H9 (cell line): ENCODE data around the gene SUMF1. TPM values are rescaled to one million over a fixed set of nuclear protein-coding genes. Genes with fewer than 3 reads are reported as not detected.

Experiments
- DNase-seq: peaks from one replicate; pipeline ENCODE4 v3.0.0-alpha.2; 2017
- H2AFZ ChIP-seq: one replicate; pipeline ENCODE4 v1.6.1; 2013; ENCODE audit warnings: mild to moderate bottlenecking, low read length, control low read depth, moderate library complexity
- H2AK5ac ChIP-seq: 2 replicates; pipeline ENCODE4 v1.6.1; 2013; ENCODE audit warnings: low read length, control low read depth, mixed read lengths; ENCODE audit not compliant: insufficient read length
- H2BK120ac ChIP-seq: one replicate; pipeline ENCODE4 v1.6.1; 2013; ENCODE audit warnings: low read depth, mild to moderate bottlenecking, low read length, control low read depth, inconsistent platforms; ENCODE audit not compliant: poor library complexity, severe bottlenecking
- H2BK12ac ChIP-seq: 2 replicates; pipeline ENCODE4 v1.6.1; 2013; ENCODE audit warnings: low read length, control low read depth, mixed read lengths, low read depth; ENCODE audit not compliant: insufficient read length
- H2BK15ac ChIP-seq: 2 replicates; pipeline ENCODE4 v1.6.1; 2013; ENCODE audit warnings: low read depth, low read length, control low read depth
- H2BK20ac ChIP-seq: one replicate; pipeline ENCODE4 v1.6.1; 2013; ENCODE audit warnings: low read depth, mild to moderate bottlenecking, low read length, control low read depth, inconsistent platforms; ENCODE audit not compliant: poor library complexity, severe bottlenecking
- H2BK5ac ChIP-seq: 2 replicates; pipeline ENCODE4 v1.6.1; 2013; ENCODE audit warnings: low read length, control low read depth, mixed read lengths; ENCODE audit not compliant: insufficient read length
- H3K14ac ChIP-seq: 2 replicates; pipeline ENCODE4 v1.6.1; 2013; ENCODE audit warnings: low read length, control low read depth; ENCODE audit not compliant: insufficient read depth
- H3K18ac ChIP-seq: 2 replicates; pipeline ENCODE4 v1.6.1; 2013; ENCODE audit warnings: low read depth, mild to moderate bottlenecking, mixed read lengths, low read length, control low read depth; ENCODE audit not compliant: insufficient read length
- H3K23ac ChIP-seq: 2 replicates; pipeline ENCODE4 v1.6.1; 2013; ENCODE audit warnings: low read length, control low read depth, mixed read lengths, low read depth; ENCODE audit not compliant: insufficient read length
- H3K23me2 ChIP-seq: 2 replicates; pipeline ENCODE4 v1.6.1; 2013; ENCODE audit warnings: low read depth, mild to moderate bottlenecking, mixed read lengths, low read length, control low read depth; ENCODE audit not compliant: insufficient read length, poor library complexity, severe bottlenecking
- H3K27ac ChIP-seq: 2 replicates; pipeline ENCODE4 v1.5.1; 2013; ENCODE audit warnings: low read length, control low read depth, mixed read lengths, low read depth; ENCODE audit not compliant: insufficient read length
- H3K27me3 ChIP-seq: 2 replicates; pipeline ENCODE4 v1.6.1; 2013; ENCODE audit warnings: low read length, control low read depth, inconsistent platforms; ENCODE audit not compliant: insufficient read depth
- H3K4ac ChIP-seq: 2 replicates; pipeline ENCODE4 v1.6.1; 2013; ENCODE audit warnings: low read depth, mild to moderate bottlenecking, control low read depth, inconsistent platforms, low read length, moderate library complexity
- H3K4me1 ChIP-seq: 2 replicates; pipeline ENCODE4 v1.6.1; 2013; ENCODE audit warnings: low read length, control low read depth, inconsistent platforms; ENCODE audit not compliant: insufficient read depth
- H3K4me2 ChIP-seq: 2 replicates; pipeline ENCODE4 v1.6.1; 2013; ENCODE audit warnings: low read length, control low read depth, mixed read lengths; ENCODE audit not compliant: insufficient read length, insufficient read depth
- H3K56ac ChIP-seq: 2 replicates; pipeline ENCODE4 v1.6.1; 2013; ENCODE audit warnings: low read depth, mild to moderate bottlenecking, mixed read lengths, low read length, control low read depth; ENCODE audit not compliant: insufficient read length
- H3K79me1 ChIP-seq: 2 replicates; pipeline ENCODE4 v1.6.1; 2013; ENCODE audit warnings: low read depth, mild to moderate bottlenecking, moderate library complexity, low read length, control low read depth, inconsistent platforms; ENCODE audit not compliant: insufficient read depth, poor library complexity, severe bottlenecking
- H3K79me2 ChIP-seq: 2 replicates; pipeline ENCODE4 v1.6.1; 2013; ENCODE audit warnings: low read length, control low read depth, inconsistent platforms; ENCODE audit not compliant: insufficient read depth
- H3K9ac ChIP-seq: 2 replicates; pipeline ENCODE4 v1.6.1; 2013; ENCODE audit warnings: low read length, control low read depth, mixed read lengths; ENCODE audit not compliant: insufficient read length; ENCODE audit errors: extremely low read depth
- H3K9me3 ChIP-seq: one replicate; pipeline ENCODE4 v1.6.1; 2013; ENCODE audit warnings: low read depth, low read length, inconsistent platforms; ENCODE audit not compliant: control insufficient read depth
- H3T11ph ChIP-seq: one replicate; pipeline ENCODE4 v1.6.1; 2013; ENCODE audit warnings: mild to moderate bottlenecking, low read length, control low read depth, inconsistent platforms
- H4K20me1 ChIP-seq: one replicate; pipeline ENCODE4 v1.6.1; 2013; ENCODE audit not compliant: control insufficient read depth, insufficient read length, insufficient read depth
- H4K5ac ChIP-seq: 2 replicates; pipeline ENCODE4 v1.6.1; 2013; ENCODE audit warnings: low read depth, mild to moderate bottlenecking, mixed read lengths, low read length, control low read depth; ENCODE audit not compliant: insufficient read length
- H4K8ac ChIP-seq: replicated peaks from 2 replicates; pipeline ENCODE4 v1.6.1; 2013; ENCODE audit warnings: low read length, control low read depth, mixed read lengths, low read depth; ENCODE audit not compliant: insufficient read length
- H4K91ac ChIP-seq: 2 replicates; pipeline ENCODE4 v1.6.1; 2013; ENCODE audit warnings: low read depth, mild to moderate bottlenecking, moderate library complexity, mixed read lengths, low read length, control low read depth; ENCODE audit not compliant: insufficient read length
- H3K27ac Mint-ChIP-seq, 3 experiments: 2 replicates in 2 of 3; 3 replicates in 1 of 3; pipeline ENCODE4 v1.8.0; 2020 to 2021; ENCODE audit warnings: mixed read lengths in 3 of 3, mild to moderate bottlenecking in 1 of 3, moderate library complexity in 1 of 3
- H3K27me3 Mint-ChIP-seq: 2 replicates; pipeline ENCODE4 v1.8.0; 2021; ENCODE audit warnings: low read depth, mild to moderate bottlenecking, moderate library complexity, mixed read lengths
- H3K36me3 Mint-ChIP-seq, 3 experiments: 2 replicates in 2 of 3; 3 replicates in 1 of 3; pipeline ENCODE4 v1.8.0; 2020 to 2021; ENCODE audit warnings: low read depth in 3 of 3, mixed read lengths in 3 of 3; ENCODE audit not compliant: insufficient read depth in 1 of 3
- H3K4me1 Mint-ChIP-seq, 2 experiments: 2 replicates each; pipeline ENCODE4 v1.8.0; 2020; ENCODE audit warnings: mixed read lengths in 2 of 2
- H3K4me3 Mint-ChIP-seq, 2 experiments: 2 replicates in 1 of 2; 3 replicates in 1 of 2; pipeline ENCODE4 v1.8.0; 2020 to 2021; ENCODE audit warnings: mild to moderate bottlenecking in 2 of 2, mixed read lengths in 2 of 2, moderate library complexity in 1 of 2
- H3K9me3 Mint-ChIP-seq, 2 experiments: 2 replicates in 1 of 2; 3 replicates in 1 of 2; pipeline ENCODE4 v1.8.0; 2020; ENCODE audit warnings: mild to moderate bottlenecking in 2 of 2, mixed read lengths in 2 of 2, moderate library complexity in 1 of 2
- CTCF ChIP-seq: fragments of 200-600 bp; sonication (generic); conservative IDR thresholded peaks from 3 replicates; pipeline ENCODE4 v1.8.0; 2021; ENCODE audit warnings: antibody characterized with exemption, mild to moderate bottlenecking
- WGBS: extraction: QIAGEN DNeasy Blood & Tissue Kit; methylation state at CpG from one replicate; pipeline ENCODE4 v1.1.7; 2013; ENCODE audit warnings: missing lambda C conversion rate, low lambda C conversion rate, mixed read lengths; ENCODE audit not compliant: insufficient read length; ENCODE audit errors: extremely low coverage; 5-methylcytosine and 5-hydroxymethylcytosine counted together
- total RNA-seq: library from RNA; stranded (reverse); gene quantifications from 2 replicates; pipeline ENCODE4 v1.2.1, GENCODE V29; 2021

SUMF1 gene
- total RNA-seq, 1 experiment from 2014 or later = 9.5 TPM

DNA sequence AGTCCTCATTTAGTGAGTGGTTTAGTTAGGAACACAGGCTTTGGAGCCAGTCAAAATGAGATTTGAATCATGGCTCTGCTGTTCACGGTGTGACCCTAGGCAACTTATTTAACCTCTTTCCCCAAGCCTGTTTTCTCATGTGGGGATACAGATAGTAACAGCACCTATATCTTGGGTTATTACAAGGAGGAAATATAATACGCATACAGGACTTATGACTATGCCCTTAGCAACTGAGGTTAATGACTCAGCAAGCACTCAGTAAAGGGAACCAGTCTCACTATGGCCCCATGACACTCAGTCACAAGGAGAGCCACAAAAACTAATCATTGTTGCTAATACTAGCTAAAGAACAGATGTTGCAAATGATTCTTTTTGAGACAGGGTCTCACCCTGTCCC lies 45.9 kb downstream of the SUMF1 start:
- no peaks in the 10 kb centered on the region for H3K27me3 Mint-ChIP-seq
- Histone ChIP-seq H2BK12ac (no peak overlapping the region), H3K23me2 (no peaks in the 10 kb centered on the region), H3K9me3 (no peaks in the 10 kb centered on the region), H2BK120ac (no peak overlapping the region), H3K4ac (no peak overlapping the region), H4K5ac (no peak overlapping the region), H3K79me1 (no peaks in the 10 kb centered on the region), H2AK5ac (no peak overlapping the region), H3K79me2 (no peaks in the 10 kb centered on the region), H2BK20ac (no peak overlapping the region), H3K23ac (no peak overlapping the region), H3K27ac (no peak overlapping the region), H3K4me2 (no peak overlapping the region), H3K56ac (no peak overlapping the region), H4K20me1 (no peaks in the 10 kb centered on the region), H3K4me1 (no peaks in the 10 kb centered on the region), H3K9ac (no peak overlapping the region), H3K14ac (no peak overlapping the region; the same call in 1 of the 2 replicates), H3K27me3 (no peaks in the 10 kb centered on the region), H3K18ac (no peak overlapping the region), H2AFZ (no peak overlapping the region), H2BK15ac (no peak overlapping the region), H3T11ph (no peak overlapping the region), H2BK5ac (no peak overlapping the region), H4K91ac (no peak overlapping the region), H4K8ac (no peak overlapping the region)
- H3K36me3 Mint-ChIP-seq = peaks cover 0 to 4% (median 0%) of the 10 kb centered on the region in 3 experiments; a peak in 1 of 7 replicates
- no peak overlapping the region for H3K4me3 Mint-ChIP-seq
- no peak for DNase-seq
- peaks cover 0 to 3% of the 10 kb centered on the region in 2 experiments; a peak in 1 of 4 replicates for H3K4me1 Mint-ChIP-seq
- H3K27ac Mint-ChIP-seq = no peak overlapping the region; a peak in 1 of 7 replicates
- WGBS = no CpG with 5 or more reads among the region's 2 CpGs
- no peaks in the 10 kb centered on the region for H3K9me3 Mint-ChIP-seq
- no peak for TF ChIP-seq CTCF
